A549 treated with RU486 at 1 μM for 4 hours (cell line): ENCODE measurements around the gene SCNM1. TPM values are rescaled to one million over a fixed set of nuclear protein-coding genes. Genes with fewer than 3 reads are reported as not detected.

Source experiments
- total RNA-seq: library from RNA; stranded (reverse); fragments of 200-300 nt; extraction: Qiagen RNA extraction; gene quantifications from 5 replicates; pipeline ENCODE4 v1.2.3, GENCODE V29; 2022; ENCODE audit warnings: low read depth

The SCNM1 gene
- 43.6 to 49.9 TPM (median 48.2 TPM) in 5 replicates for total RNA-seq

GRCh38 chr1:151165738-151166504 is at the start of gene SCNM1, which contains the start of gene LYSMD1:
Gene SCNM1 (plus strand): TSS chr1:151166144. CDS start chr1:151166153, 9 bp downstream.
Gene LYSMD1 (minus strand): TSS chr1:151165902. CDS start chr1:151165258, 644 bp downstream.

GRCh38 chr1:151146412-151147131 is 19.4 kb upstream of the SCNM1 start, which contains the start of gene SEMA6C:
Gene SEMA6C (minus strand): TSS chr1:151146631. CDS start chr1:151142621, 4,010 bp downstream.

DNA sequence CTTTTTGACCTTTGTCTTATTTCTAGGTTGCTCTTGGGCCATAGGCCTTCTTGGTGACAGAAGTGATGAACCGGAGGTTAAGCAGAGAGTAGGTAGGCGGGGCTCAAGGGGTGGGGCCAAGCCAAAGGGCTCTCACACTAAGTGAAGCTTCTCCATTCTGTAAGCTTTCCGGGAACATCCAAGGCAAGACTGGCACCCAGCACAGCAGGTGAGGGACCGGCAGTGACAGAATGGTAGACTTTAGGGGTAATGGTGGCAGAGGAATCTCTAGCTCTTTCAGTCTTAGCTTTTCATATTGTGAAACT is 9.5 kb upstream of the SCNM1 start, which contains the start of gene TNFAIP8L2:
Gene TNFAIP8L2, plus strand, starts transcription at position 135 of the 305 bp plus-strand sequence. CDS start 2,049 bp downstream, outside the sequence.

DNA sequence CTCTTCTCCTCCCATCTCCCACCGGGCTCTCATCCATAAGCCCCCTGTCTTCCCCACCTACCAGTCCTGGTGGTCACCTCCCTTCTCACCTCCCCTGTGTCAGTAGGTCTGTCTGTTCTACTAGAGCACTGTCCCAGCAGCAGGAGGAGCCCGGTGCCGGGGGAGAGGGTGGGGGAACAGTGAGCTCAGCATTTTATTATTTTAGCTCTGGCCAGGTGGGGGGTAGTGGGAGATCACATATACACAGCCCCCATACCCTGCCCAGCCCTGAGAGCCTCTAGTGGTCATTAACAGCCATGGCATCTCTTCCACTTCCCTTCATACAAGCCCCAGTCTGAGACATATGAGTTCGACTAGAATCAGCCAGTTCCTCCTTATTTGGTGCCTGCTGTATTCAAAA is 9.9 kb downstream of the SCNM1 start, which contains the start of gene TMOD4:
Gene TMOD4, minus strand, starts transcription at position 119 of the 400 bp plus-strand sequence. CDS start 1,106 bp downstream, outside the sequence.

GRCh38 chr1:151189637-151190445 is 23.9 kb downstream of the SCNM1 start, which contains the start of gene VPS72:
Gene VPS72 (minus strand): TSS chr1:151190197. CDS start chr1:151190121, 76 bp downstream.

GRCh38 chr1:151198254-151199127 is 32.5 kb downstream of the SCNM1 start, which contains the start of gene PIP5K1A:
Gene PIP5K1A (plus strand): TSS chr1:151198552. CDS start chr1:151198997, 445 bp downstream.

Other genes starting within 250 kb of the SCNM1 start
- gene SETDB1, start 239.8 kb upstream of the SCNM1 start, total RNA-seq = 22.7 to 28.1 TPM (median 23.0 TPM) in 5 replicates
- 240 to 250 TPM (median 247 TPM) in 5 replicates for gene CERS2, start 191.3 kb upstream of the SCNM1 start, total RNA-seq
- 0.54 to 1.3 TPM (median 0.70 TPM) in 5 replicates for gene ANXA9, start 183.9 kb upstream of the SCNM1 start, total RNA-seq
- gene MINDY1, start 159.2 kb upstream of the SCNM1 start, total RNA-seq = 2.2 to 3.4 TPM (median 2.7 TPM) in 5 replicates
- 11.4 to 16.9 TPM (median 14.9 TPM) in 5 replicates for gene PRUNE1, start 157.7 kb upstream of the SCNM1 start, total RNA-seq
- 0.06 to 0.20 TPM (median 0.13 TPM) in 4 of 5 replicates, not detected in the other for gene BNIPL, start 129.6 kb upstream of the SCNM1 start, total RNA-seq
- 4.7 to 8.8 TPM (median 7.3 TPM) in 5 replicates for gene C1orf56, start 118.4 kb upstream of the SCNM1 start, total RNA-seq
- 70.2 to 82.4 TPM (median 75.5 TPM) in 5 replicates for gene CDC42SE1, start 106.5 kb upstream of the SCNM1 start, total RNA-seq
- gene MLLT11, start 105.7 kb upstream of the SCNM1 start, total RNA-seq = 10.3 to 19.6 TPM (median 18.6 TPM) in 5 replicates
- 3.3 to 3.8 TPM (median 3.4 TPM) in 5 replicates for gene GABPB2, start 95.4 kb upstream of the SCNM1 start, total RNA-seq
- gene SEMA6C, start 19.5 kb upstream of the SCNM1 start, total RNA-seq = 1.1 to 1.6 TPM (median 1.3 TPM) in 5 replicates
- gene TNFAIP8L2, start 9.5 kb upstream of the SCNM1 start, total RNA-seq = not detected in 5 replicates
- gene LYSMD1, start 242 bp upstream of the SCNM1 start, total RNA-seq = 5.7 to 9.4 TPM (median 6.1 TPM) in 5 replicates
- 0.29 TPM in 1 of 5 replicates, not detected in the others for gene TMOD4, start 9.8 kb downstream of the SCNM1 start, total RNA-seq
- 44.9 to 58.1 TPM (median 45.6 TPM) in 5 replicates for gene VPS72, start 24.1 kb downstream of the SCNM1 start, total RNA-seq
- 42.5 to 53.0 TPM (median 43.5 TPM) in 5 replicates for gene PIP5K1A, start 32.4 kb downstream of the SCNM1 start, total RNA-seq
- 161 to 222 TPM (median 192 TPM) in 5 replicates for gene PSMD4, start 88.6 kb downstream of the SCNM1 start, total RNA-seq
- gene ZNF687, start 116.2 kb downstream of the SCNM1 start, total RNA-seq = 11.8 to 15.4 TPM (median 14.3 TPM) in 5 replicates
- gene PI4KB, start 161.3 kb downstream of the SCNM1 start, total RNA-seq = 25.8 to 29.8 TPM (median 27.9 TPM) in 5 replicates
- 23.8 to 26.9 TPM (median 25.9 TPM) in 5 replicates for gene RFX5, start 181.1 kb downstream of the SCNM1 start, total RNA-seq
- gene SELENBP1, start 206.6 kb downstream of the SCNM1 start, total RNA-seq = 5.4 to 7.8 TPM (median 6.2 TPM) in 5 replicates
- gene PSMB4, start 233.4 kb downstream of the SCNM1 start, total RNA-seq = 340 to 454 TPM (median 407 TPM) in 5 replicates